KBM-7 (cell line): ENCODE results near the gene IDUA.
"Not testable (repeated sequence)": the region's sequence is repeated elsewhere in the genome, so short reads cannot be mapped to it uniquely, and the experiment has no call there.

ENCODE experiments used
- DNase-seq: peaks from one replicate; pipeline ENCODE4 v3.0.0-alpha.2; 2015
- in situ Hi-C: fragments of 300-500 bp; cut with MboI; formaldehyde crosslinking; loops from 2 replicates; pipeline ENCODE4 v1.14.3; 2020; ENCODE audit warnings: low sequenced_read_pairs, low pct_unique_long_range_greater_than_20kb, mixed read lengths

Gene IDUA

GRCh38 chr4:986879-987623 is at the start of gene IDUA:
IDUA (plus strand) TSS chr4:987044; CDS start chr4:987085, 41 bp downstream.
- in situ Hi-C loops = no loop called here

GRCh38 chr4:939508-939907 is 47.3 kb upstream of the IDUA start:
- in situ Hi-C loops, DNase-seq: not testable (repeated sequence)

More at GRCh38 chr4:986879-987623, at the start of gene IDUA:
- peak; percentile 85 for DNase-seq

DNA sequence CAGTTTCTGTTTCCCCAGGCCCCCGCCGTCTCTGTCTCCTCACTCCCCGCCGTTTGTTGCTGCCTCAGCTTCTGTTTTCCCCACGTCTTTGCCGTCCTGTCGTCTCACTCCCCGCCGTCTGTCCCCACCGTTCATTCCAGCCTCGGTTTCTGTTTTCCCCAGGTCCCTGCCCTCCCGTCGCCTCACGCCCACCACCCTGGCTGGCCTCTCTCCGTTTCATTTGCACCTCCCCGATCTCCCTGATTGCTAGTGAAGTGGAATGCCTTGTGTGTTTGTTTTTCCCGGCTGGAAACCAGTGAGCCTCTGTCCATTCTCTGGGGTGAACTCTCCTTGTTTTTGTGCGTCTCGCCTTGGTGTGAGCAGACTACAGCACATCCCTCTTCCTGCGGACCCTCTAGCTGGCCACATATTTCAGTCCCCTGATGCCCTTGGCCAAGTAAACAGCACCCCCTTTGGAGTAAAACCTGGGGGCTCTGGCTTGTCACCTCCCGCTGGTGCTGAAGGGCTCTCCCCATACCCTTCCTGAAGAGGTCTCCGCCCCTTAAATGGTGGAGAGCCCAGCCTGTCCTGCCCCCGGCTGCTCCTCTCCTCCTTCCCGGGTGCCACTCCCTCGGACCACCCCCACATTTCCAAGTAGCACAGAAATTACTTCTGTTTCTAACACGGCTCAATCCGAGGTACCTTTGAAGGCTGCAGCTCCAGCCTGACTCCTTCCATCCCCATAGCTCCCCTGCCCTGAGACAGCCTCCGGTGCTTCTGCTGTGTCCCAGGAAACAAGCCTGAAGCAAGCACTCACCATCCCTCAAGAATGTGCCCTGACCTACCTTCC is 41.4 kb upstream of the IDUA start:
- no peak for DNase-seq

DNA sequence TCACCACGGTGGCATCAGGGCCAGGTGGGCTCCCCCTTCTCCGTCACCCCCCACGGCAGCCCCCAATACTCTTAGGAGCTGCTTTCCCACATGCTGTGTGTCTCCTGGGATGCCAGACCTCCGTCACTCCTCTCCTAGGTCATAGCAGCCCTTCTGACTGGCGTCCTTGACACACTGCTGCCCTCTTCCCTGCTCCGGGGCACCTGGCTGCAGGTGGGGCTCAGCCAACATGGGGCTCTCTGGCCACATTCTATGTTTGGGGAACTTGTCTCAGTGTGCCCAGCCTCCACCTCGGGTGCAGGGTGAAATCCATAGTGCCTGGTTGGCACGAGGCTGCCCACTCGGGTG is 40.8 kb upstream of the IDUA start:
- in situ Hi-C loops = no loop called here

More for the DNA sequence above, 41.4 kb upstream of the IDUA start:
- in situ Hi-C loops = no loop called here

GRCh38 chr4:946517-947471 is 40.0 kb upstream of the IDUA start:
- in situ Hi-C loops = no loop called here
- DNase-seq = no peak

More for the DNA sequence above, 40.8 kb upstream of the IDUA start:
- no peak for DNase-seq

DNA sequence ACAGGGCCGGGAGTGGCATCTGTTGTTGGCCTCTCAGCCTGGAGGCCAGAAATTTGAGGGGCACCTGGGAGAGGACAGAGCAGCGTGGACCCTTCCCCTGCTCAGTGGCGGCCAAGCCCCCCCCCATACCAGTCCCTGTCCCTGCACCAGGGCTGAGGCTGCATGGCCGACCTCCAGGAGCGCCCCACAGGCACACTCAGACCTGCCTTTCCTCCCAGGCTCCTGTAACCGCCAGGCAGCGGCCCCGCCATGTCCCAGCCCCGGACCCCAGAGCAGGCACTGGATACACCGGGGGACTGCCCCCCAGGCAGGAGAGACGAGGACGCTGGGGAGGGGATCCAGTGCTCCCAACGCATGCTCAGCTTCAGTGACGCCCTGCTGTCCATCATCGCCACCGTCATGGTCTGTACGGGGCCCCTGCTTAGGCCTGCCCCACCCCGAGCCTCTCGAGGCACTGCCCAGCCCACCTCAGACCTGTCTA is 39.3 kb upstream of the IDUA start:
- in situ Hi-C loops = no loop called here

DNA sequence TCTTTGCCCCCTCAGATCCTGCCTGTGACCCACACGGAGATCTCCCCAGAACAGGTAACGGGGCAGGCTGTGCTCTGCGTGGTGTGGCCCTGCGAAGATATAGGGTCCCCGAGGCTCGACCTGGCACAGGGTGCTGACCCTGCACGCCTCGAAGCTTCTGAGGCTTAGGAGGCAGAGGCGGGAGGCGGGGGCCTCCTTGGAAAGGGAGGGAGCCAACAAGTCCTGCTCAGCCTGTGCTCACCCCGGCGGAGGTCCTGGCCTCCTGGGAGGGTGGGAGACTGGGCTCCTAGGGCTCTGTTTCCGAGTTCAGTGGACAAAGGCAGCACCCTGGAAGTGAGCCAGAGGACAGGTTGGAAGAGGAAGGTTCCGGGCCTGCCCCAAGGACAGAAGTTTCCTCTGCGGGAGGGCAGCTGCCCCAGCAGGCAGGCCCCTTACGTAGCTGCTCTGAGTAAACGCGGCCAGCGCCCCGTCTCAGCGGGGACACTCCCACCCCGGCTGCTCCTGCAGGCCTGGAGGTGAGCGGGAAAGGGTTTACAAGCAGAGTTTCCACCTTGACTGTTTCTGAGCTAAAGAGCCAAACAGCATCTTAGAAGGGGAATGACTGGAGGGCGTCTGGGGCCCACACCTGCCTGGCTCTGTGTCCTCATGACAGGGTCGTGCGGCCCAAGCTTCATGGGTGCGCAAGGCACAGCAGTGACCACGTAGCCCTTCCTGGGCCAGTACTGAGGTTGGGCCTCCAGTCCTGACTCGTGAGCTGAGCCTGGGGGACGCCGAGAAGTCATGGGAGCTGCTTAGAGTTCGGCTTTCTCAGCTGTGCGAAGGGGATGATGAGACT is 38.5 kb upstream of the IDUA start:
- in situ Hi-C loops = no loop called here
- no peak for DNase-seq

More for the DNA sequence above, 39.3 kb upstream of the IDUA start:
- no peak for DNase-seq

DNA sequence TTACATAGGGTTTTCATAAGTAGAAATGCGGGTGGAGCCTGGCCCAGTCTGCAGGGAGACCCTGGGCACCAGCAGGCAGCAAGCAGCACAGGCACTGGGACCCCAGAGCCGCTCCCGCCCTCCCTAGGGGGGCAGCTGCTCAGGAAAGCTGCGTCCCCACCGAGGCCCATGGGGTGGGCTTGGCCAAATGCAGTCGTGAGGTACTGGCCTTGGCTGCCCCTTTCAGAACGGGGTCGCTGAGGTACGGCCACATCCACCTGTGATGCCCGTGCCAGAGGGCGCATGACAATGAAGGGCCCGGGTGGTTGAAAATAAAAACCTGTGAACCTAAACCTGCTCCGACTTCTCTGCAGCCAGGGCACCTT is 37.9 kb upstream of the IDUA start:
- in situ Hi-C loops = no loop called here
- DNase-seq = no peak

GRCh38 chr4:949656-950055 is 37.2 kb upstream of the IDUA start:
- in situ Hi-C loops = no loop called here
- no peak for DNase-seq

DNA sequence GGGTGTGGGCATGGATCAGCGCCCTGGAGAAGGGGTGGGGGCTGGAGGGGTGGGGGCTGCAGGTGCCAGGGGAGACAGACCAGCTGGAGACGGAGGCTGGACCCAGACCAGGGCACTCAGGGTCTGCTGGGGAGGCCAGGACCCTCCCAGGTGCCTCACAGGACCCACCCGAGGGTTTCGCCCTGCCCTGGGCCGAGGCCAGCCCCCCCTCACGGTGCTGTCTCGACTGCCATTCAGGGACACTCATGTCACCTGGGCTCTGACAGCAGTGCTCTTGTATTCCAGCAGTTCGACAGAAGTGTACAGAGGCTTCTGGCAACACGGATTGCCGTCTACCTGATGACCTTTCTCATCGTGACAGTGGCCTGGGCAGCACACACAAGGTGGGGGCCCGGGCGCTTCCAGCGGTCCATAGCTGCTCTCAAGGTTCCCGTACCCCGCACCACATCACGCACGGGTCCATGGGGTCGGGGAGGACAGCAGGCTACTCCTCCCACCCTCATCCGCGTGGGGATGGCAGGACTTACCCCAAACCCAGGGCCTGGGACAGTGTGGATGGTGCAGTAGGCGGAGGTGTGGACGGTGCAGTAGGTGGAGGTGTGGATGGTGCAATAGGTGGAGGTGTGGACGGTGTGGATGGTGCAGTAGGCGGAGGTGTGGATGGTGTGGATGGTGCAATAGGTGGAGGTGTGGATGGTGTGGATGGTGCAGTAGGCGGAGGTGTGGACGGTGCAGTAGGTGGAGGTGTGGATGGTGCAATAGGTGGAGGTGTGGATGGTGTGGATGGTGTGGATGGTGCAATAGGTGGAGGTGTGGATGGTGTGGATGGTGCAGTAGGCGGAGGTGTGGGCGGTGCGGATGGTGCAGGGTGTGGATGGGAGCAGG is 36.5 kb upstream of the IDUA start:
- DNase-seq = no peak
- in situ Hi-C loops = no loop called here

GRCh38 chr4:951186-951585 is 35.7 kb upstream of the IDUA start:
- DNase-seq = no peak
- in situ Hi-C loops = no loop called here

DNA sequence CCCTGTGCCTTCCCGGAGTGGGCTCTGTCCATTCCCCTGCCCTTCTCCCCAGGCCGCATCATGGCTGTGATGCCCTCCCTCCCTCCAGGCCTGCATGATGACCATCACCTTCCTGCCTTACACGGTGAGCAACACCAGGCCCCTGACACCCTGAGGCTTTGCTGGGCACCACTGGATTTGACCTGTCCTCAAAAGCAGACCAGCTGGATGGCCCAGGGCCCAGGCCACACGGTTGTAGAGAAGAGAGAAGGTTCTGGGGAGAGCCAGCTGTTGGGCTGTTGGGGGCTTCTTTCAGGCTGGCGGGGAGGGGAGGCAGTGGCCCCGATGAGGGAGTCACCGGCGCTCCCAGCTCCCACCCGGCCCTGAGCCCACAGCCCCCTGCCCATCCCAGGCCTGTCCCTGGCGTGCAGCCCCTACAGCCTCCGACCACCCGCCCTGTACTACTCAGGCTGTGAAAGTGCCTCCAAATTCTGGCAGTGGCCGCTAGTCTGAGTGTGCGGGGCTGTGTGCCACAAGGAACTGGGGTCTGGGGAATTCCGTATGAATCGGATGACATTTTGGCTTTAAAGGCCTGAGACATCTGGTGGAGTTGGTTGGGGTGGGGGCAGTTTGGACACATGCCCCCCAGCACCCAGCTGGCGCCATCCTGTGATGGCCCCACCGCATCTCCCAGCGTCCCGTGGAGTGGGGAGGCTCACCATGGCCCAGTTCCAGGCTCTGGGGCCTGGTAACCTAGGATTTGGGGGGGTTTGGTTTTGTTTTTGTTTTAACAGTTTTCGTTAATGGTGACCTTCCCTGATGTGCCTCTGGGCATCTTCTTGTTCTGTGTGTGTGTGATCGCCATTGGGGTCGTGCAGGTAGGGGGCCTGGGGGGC is 35.0 kb upstream of the IDUA start:
- in situ Hi-C loops = no loop called here

DNA sequence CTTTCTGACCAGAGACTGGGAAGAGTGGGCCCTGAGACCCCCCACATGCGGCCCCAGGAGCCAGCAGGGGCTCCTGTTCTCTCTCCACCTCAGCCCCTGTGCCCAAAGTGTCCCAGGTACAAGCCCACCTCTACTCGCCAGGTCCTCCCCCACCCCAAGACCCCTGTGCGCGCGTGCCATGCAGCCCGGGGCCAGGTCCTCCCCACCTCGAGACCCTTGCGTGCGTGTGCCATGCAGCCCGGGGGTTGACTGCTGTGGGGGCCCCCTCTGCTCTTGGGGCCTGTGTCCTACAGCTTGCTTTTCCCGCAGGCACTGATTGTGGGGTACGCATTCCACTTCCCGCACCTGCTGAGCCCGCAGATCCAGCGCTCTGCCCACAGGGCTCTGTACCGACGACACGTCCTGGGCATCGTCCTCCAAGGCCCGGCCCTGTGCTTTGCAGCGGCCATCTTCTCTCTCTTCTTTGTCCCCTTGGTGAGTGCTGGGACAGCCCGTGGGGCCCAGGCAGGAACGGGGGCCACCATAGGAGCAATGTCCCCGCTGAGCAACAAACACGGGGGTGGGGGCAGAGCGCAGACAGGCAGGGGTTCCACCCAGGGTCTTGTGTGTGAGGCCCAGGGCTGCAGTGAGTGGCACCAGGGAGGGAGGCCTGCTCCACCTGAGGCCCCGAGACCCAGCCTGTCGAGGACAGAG is 33.8 kb upstream of the IDUA start:
- in situ Hi-C loops = no loop called here
- no peak for DNase-seq

More for the DNA sequence above, 35.0 kb upstream of the IDUA start:
- no peak for DNase-seq

DNA sequence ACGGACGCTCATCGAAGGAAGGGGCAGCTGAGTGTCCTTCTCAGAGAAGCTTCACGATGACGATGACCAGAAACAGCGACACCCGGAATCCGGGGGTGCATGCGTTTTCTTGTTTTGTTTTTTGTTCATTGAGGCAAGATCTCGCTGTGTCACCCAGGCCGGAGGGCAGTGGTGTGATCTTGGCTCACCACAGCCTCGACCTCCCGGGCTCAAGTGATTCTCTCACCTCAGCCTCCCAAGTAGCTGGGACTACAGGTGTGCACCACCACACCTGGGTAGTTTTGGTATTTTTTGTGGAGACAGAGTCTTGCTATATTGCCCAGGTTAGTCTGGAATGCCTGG is 33.3 kb upstream of the IDUA start:
- in situ Hi-C loops = no loop called here

DNA sequence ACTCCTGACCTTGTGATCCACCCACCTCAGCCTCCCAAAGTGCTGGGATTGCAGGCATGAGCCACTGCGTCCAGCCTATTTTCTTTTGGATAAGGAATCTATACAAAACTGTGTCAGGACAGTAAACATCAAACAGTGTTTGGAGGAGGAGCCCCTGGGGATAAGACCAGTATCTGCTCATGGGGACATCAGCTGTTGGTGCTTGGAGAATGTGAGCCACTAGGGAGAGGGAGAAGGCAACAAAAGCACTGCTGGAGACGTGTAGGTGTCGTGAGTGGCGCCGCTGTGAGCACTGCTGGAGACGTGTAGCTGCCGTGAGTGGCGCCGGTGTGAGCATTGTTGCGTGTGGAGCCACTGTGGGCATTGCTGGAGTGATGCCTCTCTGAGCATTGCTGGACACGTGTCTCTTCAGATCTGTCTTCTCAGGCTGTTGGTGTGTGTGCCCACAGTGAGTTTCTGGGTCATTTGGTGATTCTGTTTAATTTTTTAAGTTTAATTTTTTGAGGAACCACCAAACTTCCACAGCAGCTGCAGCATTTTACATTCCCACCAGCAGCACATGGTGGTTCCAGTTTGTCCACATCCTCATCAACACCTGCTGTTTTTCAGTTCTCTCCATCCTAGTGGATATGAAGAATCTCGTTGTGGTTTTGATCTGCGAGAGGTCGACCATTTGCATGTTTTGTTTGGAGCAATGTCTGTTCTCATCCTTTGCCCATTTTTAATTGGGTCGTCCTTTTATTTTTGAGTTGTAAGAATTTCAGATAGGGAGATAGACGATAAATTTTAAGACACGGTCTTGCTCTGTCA is 32.4 kb upstream of the IDUA start:
- in situ Hi-C loops = no loop called here
- DNase-seq = no peak

More for the DNA sequence above, 33.3 kb upstream of the IDUA start:
- DNase-seq = no peak
